Neural cell (in vitro differentiated cells): ENCODE data around the gene ITK. TPM values are rescaled to one million over a fixed set of nuclear protein-coding genes. Genes with fewer than 3 reads are reported as not detected.

Experiments
- H2AFZ ChIP-seq: fragments of 200-600, 300-800 bp; sonication (generic), shearing (Covaris generic); 2 replicates; pipeline ENCODE4 v1.6.0; 2014; ENCODE audit warnings: low read depth, mild to moderate bottlenecking, antibody characterized with exemption, low read length, moderate library complexity
- H3F3A ChIP-seq: fragments of 200-600 bp; shearing (Covaris generic); 2 replicates; pipeline ENCODE4 v1.6.1; 2016; ENCODE audit warnings: mild to moderate bottlenecking, moderate library complexity, mixed read lengths, antibody characterized with exemption, low read length; ENCODE audit not compliant: insufficient read depth, poor library complexity, severe bottlenecking
- H3K27ac ChIP-seq: fragments of 200-600, 300-800 bp; sonication (generic), shearing (Covaris generic); 2 replicates; pipeline ENCODE4 v1.5.1; 2014; ENCODE audit warnings: mild to moderate bottlenecking, low read length, moderate library complexity
- H3K27me3 ChIP-seq: fragments of 300-800, 200-600 bp; sonication (generic), shearing (Covaris generic); 2 replicates; pipeline ENCODE4 v1.6.0; 2014; ENCODE audit warnings: mild to moderate bottlenecking, low read depth, low read length, moderate library complexity; ENCODE audit not compliant: insufficient read depth
- H3K36me3 ChIP-seq: fragments of 300-800, 200-600 bp; sonication (generic), shearing (Covaris generic); 2 replicates; pipeline ENCODE4 v1.5.1; 2014; ENCODE audit warnings: mild to moderate bottlenecking, antibody characterized with exemption, low read length, moderate library complexity; ENCODE audit not compliant: insufficient read depth
- H3K4me2 ChIP-seq: fragments of 300-800, 200-600 bp; sonication (generic), shearing (Covaris generic); 2 replicates; pipeline ENCODE4 v1.6.0; 2014; ENCODE audit warnings: mild to moderate bottlenecking, low read length
- H3K4me3 ChIP-seq: fragments of 300-800, 200-600 bp; sonication (generic), shearing (Covaris generic); 2 replicates; pipeline ENCODE4 v1.5.1; 2014; ENCODE audit warnings: mild to moderate bottlenecking, low read length, moderate library complexity
- H3K79me2 ChIP-seq: fragments of 200-600 bp; shearing (Covaris generic); replicated peaks from 2 replicates; pipeline ENCODE4 v1.6.0; 2014; ENCODE audit warnings: mild to moderate bottlenecking, low read length, moderate library complexity; ENCODE audit not compliant: insufficient read depth
- H3K9ac ChIP-seq: fragments of 300-800, 200-600 bp; sonication (generic), shearing (Covaris generic); 2 replicates; pipeline ENCODE4 v1.6.1; 2016; ENCODE audit warnings: mild to moderate bottlenecking, low read length, mixed read lengths
- H3K9me2 ChIP-seq: fragments of 200-600 bp; shearing (Covaris generic); 2 replicates; pipeline ENCODE4 v1.6.1; 2016; ENCODE audit warnings: mild to moderate bottlenecking, low read length, mixed read lengths; ENCODE audit not compliant: insufficient read depth
- H3K9me3 ChIP-seq: fragments of 200-600, 300-800 bp; sonication (generic), shearing (Covaris generic); 2 replicates; pipeline ENCODE4 v1.6.1; 2016; ENCODE audit warnings: mild to moderate bottlenecking, mixed run types, low read length, moderate library complexity, mixed read lengths
- H4K20me1 ChIP-seq: fragments of 200-600 bp; shearing (Covaris generic); 2 replicates; pipeline ENCODE4 v1.6.1; 2016; ENCODE audit warnings: mild to moderate bottlenecking, mixed run types; ENCODE audit not compliant: insufficient read depth
- EP300 ChIP-seq: fragments of 450-650 bp; conservative IDR thresholded peaks from 2 replicates; pipeline ENCODE4 v1.6.1; 2014; ENCODE audit warnings: antibody characterized with exemption, mild to moderate bottlenecking, moderate library complexity; ENCODE audit not compliant: poor library complexity, severe bottlenecking
- EZH2 ChIP-seq: fragments of 200-600, 300-800 bp; shearing (Covaris generic), sonication (generic); IDR thresholded peaks from 2 replicates; pipeline ENCODE4 v1.6.1; 2014; ENCODE audit warnings: antibody characterized with exemption, low read length, borderline replicate concordance, mild to moderate bottlenecking; ENCODE audit not compliant: insufficient read depth, poor library complexity, severe bottlenecking
- MXI1 ChIP-seq: fragments of 450-650 bp; conservative IDR thresholded peaks from 2 replicates; pipeline ENCODE4 v1.6.1; 2014; ENCODE audit warnings: antibody characterized with exemption, mild to moderate bottlenecking; ENCODE audit not compliant: poor library complexity, severe bottlenecking
- POLR2AphosphoS5 ChIP-seq: IDR thresholded peaks from 2 replicates; pipeline ENCODE4 v1.6.1; 2012
- RAD21 ChIP-seq: fragments of 450-650 bp; conservative IDR thresholded peaks from 2 replicates; pipeline ENCODE4 v1.6.1; 2014; ENCODE audit warnings: antibody characterized with exemption, mild to moderate bottlenecking, moderate library complexity
- REST ChIP-seq: IDR thresholded peaks from 2 replicates; pipeline ENCODE4 v1.6.1; 2012; ENCODE audit warnings: borderline replicate concordance
- SMC3 ChIP-seq: fragments of 450-650 bp; conservative IDR thresholded peaks from 2 replicates; pipeline ENCODE4 v1.6.1; 2014; ENCODE audit warnings: antibody characterized with exemption, mild to moderate bottlenecking, moderate library complexity; ENCODE audit not compliant: poor library complexity
- TAF1 ChIP-seq: IDR thresholded peaks from 2 replicates; pipeline ENCODE4 v1.6.1; 2012; ENCODE audit warnings: low read depth
- polyA plus RNA-seq: library from polyadenylated mRNA; depleted of rRNA; stranded (reverse); fragments of >200 nt; gene quantifications from 2 replicates; pipeline ENCODE4 v1.2.3, GENCODE V29; 2014
- TF ChIP-seq, protein P1 (sequence below): fragments of 450-650 bp; IDR thresholded peaks from 2 replicates; pipeline ENCODE4 v1.5.1; 2014; ENCODE audit warnings: antibody characterized with exemption, mild to moderate bottlenecking, moderate library complexity; ENCODE audit not compliant: poor library complexity, severe bottlenecking

The ITK gene
- polyA plus RNA-seq, 1 donor from 2014 or later: not detected

DNA sequence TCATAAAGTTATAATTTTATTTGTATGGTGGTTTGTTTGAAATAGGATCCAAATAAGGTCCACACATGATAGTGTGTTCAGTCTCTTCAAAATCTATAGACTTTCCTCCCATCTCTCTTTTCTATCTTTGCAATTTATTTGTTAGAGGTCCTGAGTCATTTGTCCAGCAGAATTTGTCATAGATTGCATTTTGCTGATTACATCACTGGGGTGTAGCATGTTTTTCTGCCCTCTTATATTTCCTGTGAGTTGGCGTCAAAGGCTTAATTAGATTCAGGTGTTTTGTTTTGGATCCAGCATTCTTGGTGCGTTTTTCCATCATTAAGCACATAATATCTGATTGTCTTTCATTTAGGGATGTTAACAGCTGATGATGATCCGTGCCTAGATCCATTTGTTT, 100.3 kb downstream of the ITK start:
- Histone ChIP-seq H2AFZ (no peak overlapping the region), H3F3A (no peaks in the 10 kb centered on the region), H3K4me2 (no peak overlapping the region), H3K27ac (no peak overlapping the region), H3K79me2 (peaks cover 64% of the 10 kb centered on the region), H4K20me1 (no peaks in the 10 kb centered on the region), H3K36me3 (no peaks in the 10 kb centered on the region), H3K9me2 (no peaks in the 10 kb centered on the region), H3K9me3 (no peaks in the 10 kb centered on the region), H3K9ac (no peak overlapping the region), H3K4me3 (no peak overlapping the region), H3K27me3 (no peaks in the 10 kb centered on the region)
- TF ChIP-seq REST: no peak
- TF ChIP-seq MXI1: no peak
- TF ChIP-seq POLR2AphosphoS5: no peak
- TF ChIP-seq, protein P1, sequence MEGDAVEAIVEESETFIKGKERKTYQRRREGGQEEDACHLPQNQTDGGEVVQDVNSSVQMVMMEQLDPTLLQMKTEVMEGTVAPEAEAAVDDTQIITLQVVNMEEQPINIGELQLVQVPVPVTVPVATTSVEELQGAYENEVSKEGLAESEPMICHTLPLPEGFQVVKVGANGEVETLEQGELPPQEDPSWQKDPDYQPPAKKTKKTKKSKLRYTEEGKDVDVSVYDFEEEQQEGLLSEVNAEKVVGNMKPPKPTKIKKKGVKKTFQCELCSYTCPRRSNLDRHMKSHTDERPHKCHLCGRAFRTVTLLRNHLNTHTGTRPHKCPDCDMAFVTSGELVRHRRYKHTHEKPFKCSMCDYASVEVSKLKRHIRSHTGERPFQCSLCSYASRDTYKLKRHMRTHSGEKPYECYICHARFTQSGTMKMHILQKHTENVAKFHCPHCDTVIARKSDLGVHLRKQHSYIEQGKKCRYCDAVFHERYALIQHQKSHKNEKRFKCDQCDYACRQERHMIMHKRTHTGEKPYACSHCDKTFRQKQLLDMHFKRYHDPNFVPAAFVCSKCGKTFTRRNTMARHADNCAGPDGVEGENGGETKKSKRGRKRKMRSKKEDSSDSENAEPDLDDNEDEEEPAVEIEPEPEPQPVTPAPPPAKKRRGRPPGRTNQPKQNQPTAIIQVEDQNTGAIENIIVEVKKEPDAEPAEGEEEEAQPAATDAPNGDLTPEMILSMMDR: no peak
- TF ChIP-seq EZH2: no peak
- no peak for TF ChIP-seq EP300

DNA sequence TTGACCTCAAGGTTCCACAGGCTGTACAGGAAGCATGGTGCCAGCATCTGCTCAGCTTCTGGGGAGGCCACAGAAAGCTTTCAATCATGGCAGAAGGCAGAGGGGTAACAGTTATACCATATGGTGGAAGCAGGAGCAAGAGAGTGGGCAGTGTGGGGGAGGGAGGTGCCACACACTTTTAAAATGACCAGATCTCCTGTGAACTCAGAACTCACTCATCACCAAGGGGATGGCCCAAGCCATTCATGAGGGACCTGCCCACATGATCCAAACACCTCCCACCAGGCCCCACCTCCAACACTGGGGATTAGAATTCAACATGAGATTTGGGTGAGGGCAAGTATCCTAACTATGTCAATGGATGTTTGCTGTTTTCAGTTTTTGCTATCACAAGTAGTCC, 101.5 kb downstream of the ITK start:
- Histone ChIP-seq H4K20me1 (no peaks in the 10 kb centered on the region), H3K27me3 (no peaks in the 10 kb centered on the region), H3F3A (no peaks in the 10 kb centered on the region), H3K27ac (no peak overlapping the region), H3K36me3 (peaks cover 2% of the 10 kb centered on the region), H3K4me2 (no peak overlapping the region), H3K4me3 (no peak overlapping the region), H3K9me3 (no peaks in the 10 kb centered on the region), H3K79me2 (peaks cover 52% of the 10 kb centered on the region), H3K9me2 (no peaks in the 10 kb centered on the region), H2AFZ (no peak overlapping the region), H3K9ac (no peak overlapping the region)
- TF ChIP-seq, protein P1: no peak
- TF ChIP-seq EZH2: no peak
- no peak for TF ChIP-seq EP300
- TF ChIP-seq POLR2AphosphoS5: no peak
- TF ChIP-seq SMC3: no peak
- TF ChIP-seq REST: no peak
- no peak for TF ChIP-seq MXI1
- no peak for TF ChIP-seq RAD21
- TF ChIP-seq TAF1: no peak
